Activated CD4-positive, CD25-positive, alpha-beta regulatory T cell treated with anti-CD3 and anti-CD28 coated beads, Interleukin-2, amount 50 U/mL, for 72 hours (primary cell): ENCODE data around the gene ALPI.
"Not testable (repeated sequence)": the region's sequence is repeated elsewhere in the genome, so short reads cannot be mapped to it uniquely, and the experiment has no call there.

Source experiments
- DNase-seq: peaks from one replicate; pipeline ENCODE4 v3.0.0; 2021

Gene ALPI

DNA sequence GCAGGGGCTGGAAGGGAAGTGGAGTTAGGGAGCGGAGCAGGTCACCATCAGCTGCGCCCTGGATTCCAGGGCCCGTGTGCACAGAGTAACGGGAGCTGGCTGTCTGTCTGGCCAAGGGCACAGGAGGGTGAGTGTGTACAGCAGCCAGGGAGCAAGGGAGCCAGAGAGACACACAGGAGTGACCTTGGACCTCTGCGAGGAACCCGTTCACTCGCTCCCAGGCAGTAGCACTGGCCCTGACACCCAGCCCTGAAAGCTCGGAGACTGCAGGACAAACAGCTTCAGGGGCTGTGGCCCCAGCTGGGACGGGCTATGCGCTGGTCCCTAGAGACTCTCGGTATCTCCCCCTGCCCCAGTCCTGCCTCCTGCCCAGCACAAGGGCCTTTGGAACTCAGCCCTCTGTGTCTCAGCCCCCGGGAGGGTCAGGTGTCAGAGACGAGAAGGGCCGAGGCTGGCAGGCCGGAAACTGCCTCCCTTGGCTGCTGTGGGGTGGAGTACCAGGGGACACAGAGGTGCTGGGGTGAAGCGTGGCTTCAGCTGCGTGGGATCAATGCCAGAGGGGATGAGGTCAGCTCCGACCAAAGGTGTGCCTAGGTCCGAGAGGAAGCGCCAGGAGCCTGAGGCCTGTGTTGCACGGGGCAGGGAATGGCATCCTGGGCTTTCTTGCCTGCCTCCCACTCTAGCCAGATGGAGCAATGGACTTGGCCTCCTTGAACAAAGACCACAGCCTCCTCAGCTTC lies 12.1 kb upstream of the ALPI start:
- DNase-seq = not testable (repeated sequence)

- peak; percentile 71 for DNase-seq
Observed at GRCh38 chr2:232444409-232445148, 11.4 kb upstream of the ALPI start.

DNA sequence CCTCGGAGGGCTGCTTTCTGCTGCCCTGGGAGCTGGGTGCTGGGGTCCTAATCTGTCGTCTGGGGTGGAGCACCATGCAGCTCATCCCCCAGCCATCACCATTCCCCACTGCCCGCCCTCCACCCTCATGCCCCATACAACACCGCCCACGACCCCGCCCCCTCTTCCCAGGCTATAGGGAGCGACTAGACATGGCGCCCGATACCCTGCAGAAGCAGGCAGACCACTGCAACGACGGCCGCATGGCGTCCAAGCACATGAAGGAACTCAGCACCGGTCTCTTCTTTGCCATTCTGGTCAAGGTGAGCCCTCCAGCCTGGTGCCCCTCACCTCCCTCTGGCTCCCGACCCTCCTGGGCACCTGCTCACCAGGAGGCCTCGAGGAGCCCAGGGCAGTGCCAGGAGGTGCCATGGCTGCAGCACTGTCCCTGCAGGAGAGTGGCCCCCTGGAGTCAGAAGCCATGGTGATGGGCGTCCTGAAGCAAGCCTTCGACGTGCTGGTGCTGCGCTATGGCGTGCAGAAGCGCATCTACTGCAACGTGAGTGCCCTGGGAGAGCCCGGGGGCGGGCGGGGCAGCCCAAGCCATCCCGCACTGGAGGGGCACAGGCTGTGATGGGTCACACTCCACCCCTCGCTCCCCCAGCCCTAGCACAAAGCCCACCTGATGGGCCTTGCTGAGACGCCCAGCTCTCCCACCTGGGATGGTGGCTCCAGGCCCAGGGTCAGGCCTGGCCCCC lies 10.6 kb upstream of the ALPI start:
- DNase-seq = not testable (repeated sequence)

GRCh38 chr2:232446266-232446777 lies 9.6 kb upstream of the ALPI start:
- DNase-seq = not testable (repeated sequence)

DNA sequence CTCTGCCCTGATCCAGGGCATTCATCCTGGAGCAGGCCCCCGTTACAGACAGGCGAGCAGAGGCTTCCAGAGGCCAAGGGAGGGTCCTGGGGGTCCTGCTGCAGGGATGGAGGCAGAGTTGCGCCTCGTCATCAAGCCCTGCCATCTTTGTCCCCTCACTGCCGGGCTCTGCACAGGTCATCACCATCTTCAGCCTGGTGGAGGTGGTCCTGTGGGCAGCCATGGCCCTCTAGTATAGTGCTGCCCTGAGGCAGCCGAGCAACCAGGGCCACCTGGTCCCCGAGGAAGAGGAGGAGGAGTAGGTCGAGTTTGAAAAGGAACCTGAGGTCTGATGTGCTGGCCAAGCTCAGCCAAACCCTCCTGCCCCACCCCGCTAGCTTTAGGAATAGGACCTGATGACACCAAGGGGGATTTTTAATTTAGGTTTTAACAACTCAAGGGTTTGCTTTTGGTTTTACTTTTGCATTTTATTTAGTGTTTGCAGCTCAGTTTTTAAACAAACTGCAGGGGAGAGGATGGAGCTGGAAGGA lies 8.8 kb upstream of the ALPI start:
- no peak for DNase-seq

- DNase-seq = no peak
Observed at GRCh38 chr2:232447638-232448303, 8.2 kb upstream of the ALPI start.

DNA sequence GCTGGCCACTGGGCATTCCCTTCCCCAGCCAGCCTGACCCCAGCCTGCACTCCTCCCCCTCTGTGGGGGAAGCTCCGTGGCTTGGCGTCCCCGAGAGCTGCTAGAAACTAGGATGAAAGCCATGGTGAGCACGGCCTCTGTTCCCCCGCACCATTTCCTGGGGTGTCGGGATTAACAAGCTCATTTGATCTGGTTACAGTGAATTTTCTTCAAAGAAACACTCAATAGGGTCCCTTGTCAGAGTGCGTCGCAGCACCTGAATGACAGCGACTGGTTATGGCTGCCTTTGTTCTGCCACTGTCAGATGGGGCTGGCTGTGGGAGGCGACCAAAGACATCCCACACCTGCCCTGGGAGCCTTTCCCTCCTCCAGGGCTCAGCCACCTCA lies 7.7 kb upstream of the ALPI start:
- DNase-seq = no peak

GRCh38 chr2:232449964-232450363 lies 6.0 kb upstream of the ALPI start:
- DNase-seq = no peak

DNA sequence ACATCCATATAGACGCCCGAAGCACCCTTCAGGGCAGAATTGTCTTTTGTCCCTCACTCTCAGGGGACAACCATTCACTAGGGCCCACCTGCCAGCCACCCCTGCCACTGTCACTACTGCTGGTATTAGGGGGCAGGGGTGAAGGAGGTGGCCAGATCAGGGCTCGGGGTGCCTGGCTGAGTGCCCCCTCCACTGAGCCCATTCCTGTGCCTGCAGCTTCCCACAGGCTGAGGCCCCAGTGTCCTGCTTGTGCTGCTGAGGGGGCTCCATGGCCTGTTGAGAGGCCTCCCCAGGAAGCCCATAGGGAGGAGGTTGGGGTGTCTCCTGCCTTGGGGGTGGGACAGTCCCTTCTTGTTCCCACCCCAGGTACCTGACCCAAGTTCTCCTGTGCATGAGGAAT lies 4.3 kb upstream of the ALPI start:
- not testable (repeated sequence) for DNase-seq

DNA sequence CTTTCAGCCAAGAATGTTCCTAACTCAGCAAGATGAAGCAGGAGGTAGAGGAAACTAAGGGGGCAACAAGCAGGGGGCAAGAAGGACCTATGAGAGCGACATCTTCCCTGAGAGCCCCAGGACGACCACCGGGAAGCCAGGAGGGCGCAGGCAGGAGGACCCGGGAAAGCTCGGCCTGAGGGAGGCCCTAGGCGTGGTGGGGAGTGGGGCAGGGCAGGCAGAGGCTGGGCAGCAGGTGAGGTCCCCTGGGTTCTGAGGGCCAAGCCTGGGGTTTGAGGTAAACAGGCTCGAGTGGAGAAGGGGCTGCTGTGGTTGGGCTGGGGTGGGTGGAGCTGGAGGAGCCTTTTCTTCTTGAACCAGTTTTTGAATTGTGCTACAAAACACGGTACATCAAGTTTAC lies 1.3 kb upstream of the ALPI start:
- no peak for DNase-seq

DNA sequence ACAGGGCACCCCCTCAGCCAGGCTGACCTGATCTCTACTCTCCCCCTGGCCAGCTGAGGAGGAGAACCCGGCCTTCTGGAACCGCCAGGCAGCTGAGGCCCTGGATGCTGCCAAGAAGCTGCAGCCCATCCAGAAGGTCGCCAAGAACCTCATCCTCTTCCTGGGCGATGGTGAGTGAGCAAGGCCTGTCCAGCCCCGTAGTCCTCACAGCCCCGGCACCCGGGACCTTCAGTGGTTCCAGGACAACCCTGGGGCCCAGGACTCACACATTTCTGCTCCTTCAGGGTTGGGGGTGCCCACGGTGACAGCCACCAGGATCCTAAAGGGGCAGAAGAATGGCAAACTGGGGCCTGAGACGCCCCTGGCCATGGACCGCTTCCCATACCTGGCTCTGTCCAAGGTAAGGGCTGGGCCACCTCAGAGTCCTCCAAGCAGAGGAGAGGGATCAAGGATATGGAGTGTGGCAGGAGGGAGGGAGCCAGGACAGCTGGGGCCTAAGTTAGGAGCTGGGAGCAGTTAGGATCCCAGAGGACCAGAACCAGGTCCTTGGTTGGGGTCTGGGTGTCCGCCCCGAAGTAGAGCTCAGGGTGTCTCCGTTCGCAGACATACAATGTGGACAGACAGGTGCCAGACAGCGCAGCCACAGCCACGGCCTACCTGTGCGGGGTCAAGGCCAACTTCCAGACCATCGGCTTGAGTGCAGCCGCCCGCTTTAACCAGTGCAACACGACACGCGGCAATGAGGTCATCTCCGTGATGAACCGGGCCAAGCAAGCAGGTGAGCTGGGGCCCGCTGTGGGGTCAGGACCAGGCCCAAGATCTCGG lies 555 bp downstream of the ALPI start:
- DNase-seq = no peak

DNA sequence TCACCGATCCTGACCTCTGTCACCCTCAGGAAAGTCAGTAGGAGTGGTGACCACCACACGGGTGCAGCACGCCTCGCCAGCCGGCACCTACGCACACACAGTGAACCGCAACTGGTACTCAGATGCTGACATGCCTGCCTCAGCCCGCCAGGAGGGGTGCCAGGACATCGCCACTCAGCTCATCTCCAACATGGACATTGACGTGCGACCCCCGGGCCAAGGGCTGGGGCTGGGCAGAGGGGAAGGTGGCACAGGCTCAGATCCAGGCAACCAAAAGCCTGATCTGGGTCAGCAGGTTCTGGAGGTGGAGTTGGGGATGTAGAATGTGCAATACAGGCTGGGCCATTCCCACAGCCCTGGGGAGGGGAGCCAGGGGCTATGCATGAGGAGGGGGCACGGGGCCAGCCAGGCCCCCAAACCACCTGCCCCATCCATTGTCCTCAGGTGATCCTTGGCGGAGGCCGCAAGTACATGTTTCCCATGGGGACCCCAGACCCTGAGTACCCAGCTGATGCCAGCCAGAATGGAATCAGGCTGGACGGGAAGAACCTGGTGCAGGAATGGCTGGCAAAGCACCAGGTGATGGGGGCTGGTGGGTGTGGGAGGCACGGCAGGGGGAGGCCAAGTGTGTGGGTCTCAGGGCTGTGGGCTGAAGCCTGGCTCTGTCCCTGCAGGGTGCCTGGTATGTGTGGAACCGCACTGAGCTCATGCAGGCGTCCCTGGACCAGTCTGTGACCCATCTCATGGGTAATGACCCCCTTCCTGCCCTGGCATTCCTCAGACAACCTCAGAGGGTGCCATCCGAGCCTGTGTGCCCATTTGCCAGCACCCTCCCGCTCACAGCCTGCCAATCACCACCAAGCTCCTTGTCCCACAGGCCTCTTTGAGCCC lies 1.4 kb downstream of the ALPI start:
- no peak for DNase-seq

DNA sequence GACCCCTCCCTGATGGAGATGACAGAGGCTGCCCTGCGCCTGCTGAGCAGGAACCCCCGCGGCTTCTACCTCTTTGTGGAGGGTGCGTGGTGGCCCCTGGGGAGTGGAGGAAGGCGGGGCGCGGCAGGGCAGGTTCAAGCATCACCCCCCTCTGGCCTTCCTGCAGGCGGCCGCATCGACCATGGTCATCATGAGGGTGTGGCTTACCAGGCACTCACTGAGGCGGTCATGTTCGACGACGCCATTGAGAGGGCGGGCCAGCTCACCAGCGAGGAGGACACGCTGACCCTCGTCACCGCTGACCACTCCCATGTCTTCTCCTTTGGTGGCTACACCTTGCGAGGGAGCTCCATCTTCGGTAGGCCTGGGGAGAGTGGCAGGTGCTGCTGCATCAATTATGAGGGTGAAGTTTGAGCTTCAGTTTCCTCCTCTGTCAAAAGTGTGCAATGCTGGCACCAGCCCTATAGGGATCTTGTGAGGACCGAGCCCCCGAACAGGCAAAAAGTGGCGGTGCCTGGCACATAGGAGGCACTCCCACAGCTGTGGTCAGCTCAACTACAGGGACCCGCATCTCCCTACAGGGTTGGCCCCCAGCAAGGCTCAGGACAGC lies 2.2 kb downstream of the ALPI start:
- no peak for DNase-seq

- no peak for DNase-seq
Observed at GRCh38 chr2:232458661-232459418, 2.9 kb downstream of the ALPI start.

DNA sequence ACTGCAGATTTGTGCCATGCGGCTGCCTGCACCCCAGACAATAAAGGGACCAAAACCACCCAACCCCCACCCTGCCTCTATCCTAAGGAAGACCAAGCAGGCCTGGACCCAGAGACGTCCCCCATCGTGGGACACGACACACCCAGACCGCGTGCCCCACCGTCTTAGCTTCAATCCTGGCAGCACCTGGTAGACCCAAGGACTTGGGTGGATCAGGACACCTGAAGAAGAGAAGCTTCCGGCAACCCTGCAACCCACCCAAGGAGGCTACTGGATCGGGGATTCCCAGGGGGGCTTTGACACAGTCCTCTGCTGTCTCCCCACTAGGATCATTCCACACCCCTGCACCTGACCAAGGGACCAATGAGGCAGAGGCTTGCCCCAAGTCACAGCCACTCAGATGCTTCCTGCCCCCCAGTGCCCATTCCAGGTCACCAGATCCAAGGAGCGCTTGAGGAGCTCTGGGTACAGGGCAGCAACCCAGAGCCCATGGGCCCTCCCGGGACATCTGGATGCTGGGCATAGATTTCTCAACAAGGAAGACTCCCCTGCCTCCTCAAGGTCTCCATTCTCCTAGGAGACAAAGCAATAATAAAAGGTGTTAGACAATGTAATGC lies 3.6 kb downstream of the ALPI start:
- DNase-seq = no peak

DNA sequence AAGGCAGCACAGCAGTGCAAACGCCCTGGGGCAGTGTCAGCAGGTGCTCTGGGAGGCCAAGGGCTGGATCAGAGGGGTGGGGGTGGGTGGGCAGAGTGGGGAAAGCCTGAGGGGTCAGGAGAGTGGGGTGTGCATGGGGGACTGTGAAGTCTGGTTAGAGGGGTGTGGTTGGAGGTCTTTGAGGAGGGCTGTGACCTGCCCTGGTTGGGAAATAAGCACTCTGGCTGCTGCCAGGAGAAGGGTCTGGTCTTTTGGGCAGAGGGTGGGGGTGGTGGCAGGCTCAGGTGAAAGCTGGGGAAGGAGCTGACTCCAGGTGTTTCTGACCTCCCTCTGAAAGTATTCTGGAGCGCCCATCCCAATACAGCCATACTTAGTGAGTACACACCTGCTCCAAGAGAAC lies 4.2 kb downstream of the ALPI start:
- DNase-seq = no peak

- DNase-seq = no peak
Observed at GRCh38 chr2:232463701-232464543, 8.0 kb downstream of the ALPI start.

GRCh38 chr2:232464544-232464885 lies 8.6 kb downstream of the ALPI start:
- no peak for DNase-seq
